Neutrophil (primary cell): ENCODE results near the gene TYW3.

Source experiments
- H3K27ac ChIP-seq: fragments of 200-600 bp; sonication (generic); 2 replicates; pipeline ENCODE4 v1.5.1; 2016; ENCODE audit warnings: mild to moderate bottlenecking, moderate library complexity
- H3K27me3 ChIP-seq: fragments of 200-600 bp; sonication (generic); 2 replicates; pipeline ENCODE4 v1.6.0; 2016; ENCODE audit warnings: mild to moderate bottlenecking
- H3K36me3 ChIP-seq: fragments of 200-600 bp; sonication (generic); 2 replicates; pipeline ENCODE4 v1.5.1; 2017
- H3K4me1 ChIP-seq, 2 experiments: fragments of 200-600 bp in 1 of 2; sonication (generic) in 1 of 2; 1 replicate in 1 of 2; 2 replicates in 1 of 2; pipeline versions ENCODE4 v1.5.1 to v1.6.1; 2013 to 2016; ENCODE audit warnings: low read depth in 1 of 2, low read length in 1 of 2, mild to moderate bottlenecking in 1 of 2, moderate library complexity in 1 of 2; ENCODE audit not compliant: control insufficient read depth in 1 of 2, insufficient read depth in 1 of 2
- H3K4me3 ChIP-seq, 2 experiments: fragments of 200-600 bp in 1 of 2; sonication (generic) in 1 of 2; 1 replicate in 1 of 2; 2 replicates in 1 of 2; pipeline ENCODE4 v1.5.1; 2013 to 2016; ENCODE audit warnings: low read depth in 1 of 2, low read length in 1 of 2, mild to moderate bottlenecking in 1 of 2, moderate library complexity in 1 of 2
- H3K9me3 ChIP-seq: fragments of 200-600 bp; sonication (generic); 2 replicates; pipeline ENCODE4 v1.5.1; 2016
- CTCF ChIP-seq: fragments of 200-600 bp; sonication (generic); IDR thresholded peaks from 2 replicates; pipeline ENCODE4 v1.5.1; 2016; ENCODE audit warnings: antibody characterized with exemption

The TYW3 gene

GRCh38 chr1:74715806-74716205 lies 17.1 kb upstream of the TYW3 start:
- no peaks in the 10 kb centered on the region for H3K9me3 ChIP-seq
- H3K36me3 ChIP-seq, result no peaks in the 10 kb centered on the region
- TF ChIP-seq CTCF, result no peak
- no peak overlapping the region for H3K27ac ChIP-seq
- H3K27me3 ChIP-seq, result no peaks in the 10 kb centered on the region
- no peak overlapping the region for H3K4me3 ChIP-seq
- H3K4me1 ChIP-seq, result no peaks in the 10 kb centered on the region

GRCh38 chr1:74716822-74717221 lies 16.1 kb upstream of the TYW3 start:
- no peak overlapping the region for H3K27ac ChIP-seq
- H3K4me1 ChIP-seq, result no peaks in the 10 kb centered on the region
- H3K36me3 ChIP-seq, result no peaks in the 10 kb centered on the region
- H3K9me3 ChIP-seq, result no peaks in the 10 kb centered on the region
- TF ChIP-seq CTCF, result no peak
- H3K4me3 ChIP-seq, result no peak overlapping the region
- no peaks in the 10 kb centered on the region for H3K27me3 ChIP-seq

- Histone ChIP-seq H3K36me3 (no peaks in the 10 kb centered on the region), H3K4me3 (no peak overlapping the region), H3K27ac (no peak overlapping the region), H3K27me3 (no peaks in the 10 kb centered on the region), H3K4me1 (no peaks in the 10 kb centered on the region), H3K9me3 (no peaks in the 10 kb centered on the region)
- TF ChIP-seq CTCF, result no peak
These were observed 15.3 kb upstream of the TYW3 start for GRCh38 chr1:74717626-74718025.

- Histone ChIP-seq H3K27me3 (no peaks in the 10 kb centered on the region), H3K36me3 (no peaks in the 10 kb centered on the region), H3K9me3 (no peaks in the 10 kb centered on the region), H3K4me1 (no peaks in the 10 kb centered on the region), H3K27ac (no peak overlapping the region), H3K4me3 (no peak overlapping the region)
- TF ChIP-seq CTCF, result no peak
These were observed 6.9 kb upstream of the TYW3 start for GRCh38 chr1:74726063-74726462.

- H3K4me1 ChIP-seq, result peaks cover 11 to 13% of the 10 kb centered on the region in 2 experiments
- no peak for TF ChIP-seq CTCF
- H3K27ac ChIP-seq, result no peak overlapping the region
- H3K27me3 ChIP-seq, result no peaks in the 10 kb centered on the region
- H3K36me3 ChIP-seq, result no peaks in the 10 kb centered on the region
- no peak overlapping the region for H3K4me3 ChIP-seq
- H3K9me3 ChIP-seq, result no peaks in the 10 kb centered on the region
These were observed 4.2 kb upstream of the TYW3 start for GRCh38 chr1:74728736-74729135.
